M059J (cell line): ENCODE data around the gene SORCS3. TPM values are rescaled to one million over a fixed set of nuclear protein-coding genes. Genes with fewer than 3 reads are reported as not detected.
A peak's percentile ranks its signal among the peaks of the same experiment; 100 is the strongest.

Experiments
- DNase-seq: peaks from one replicate; pipeline ENCODE4 v3.0.0-alpha.2; 2012; ENCODE audit warnings: low read depth
- total RNA-seq: library from RNA; depleted of rRNA; stranded (reverse); fragments of >200 nt; shearing (Covaris generic); gene quantifications from 2 replicates; pipeline ENCODE4 v1.2.3, GENCODE V29; 2014

SORCS3 gene
- total RNA-seq, 1 experiment from 2014 or later: not detected

DNA sequence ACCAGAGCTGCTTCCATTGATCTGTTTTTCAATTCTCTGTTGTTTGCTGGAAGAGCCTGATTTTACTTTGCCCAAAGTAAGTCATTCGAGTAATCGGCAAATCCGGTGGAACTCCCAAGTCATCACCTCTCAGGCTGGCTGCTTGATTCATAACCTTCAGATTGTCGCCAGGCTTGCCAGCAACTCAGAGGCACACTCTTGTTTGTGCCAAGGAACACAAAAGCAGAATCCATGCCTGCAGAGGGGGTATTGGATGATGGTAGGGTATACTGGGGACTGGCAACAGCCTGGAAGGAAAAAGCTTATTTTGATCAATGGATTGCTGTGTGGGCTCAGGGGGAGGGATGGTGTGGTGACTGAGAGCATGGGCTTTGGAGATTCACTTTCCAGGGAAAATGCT is 542.4 kb downstream of the SORCS3 start:
- no peak for DNase-seq

DNA sequence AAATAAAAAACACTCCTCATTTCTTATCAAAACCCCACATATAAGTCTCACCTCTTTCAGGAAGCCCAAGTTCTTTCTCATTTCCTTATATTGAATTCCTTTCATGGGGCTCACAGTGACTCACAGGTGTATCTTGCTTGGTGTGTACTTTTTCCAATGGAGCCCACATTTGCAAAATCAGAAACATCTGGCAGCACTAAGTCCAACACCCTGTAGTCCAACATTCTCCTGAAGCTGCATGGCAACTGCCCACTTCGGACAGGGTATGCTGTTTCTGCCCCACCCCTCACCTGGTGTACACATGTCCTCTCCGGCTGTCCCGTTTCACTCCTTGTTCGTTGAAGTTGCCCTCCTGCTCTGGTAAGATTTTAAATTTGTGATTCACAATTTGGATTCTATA is 544.1 kb downstream of the SORCS3 start:
- DNase-seq: no peak

DNA sequence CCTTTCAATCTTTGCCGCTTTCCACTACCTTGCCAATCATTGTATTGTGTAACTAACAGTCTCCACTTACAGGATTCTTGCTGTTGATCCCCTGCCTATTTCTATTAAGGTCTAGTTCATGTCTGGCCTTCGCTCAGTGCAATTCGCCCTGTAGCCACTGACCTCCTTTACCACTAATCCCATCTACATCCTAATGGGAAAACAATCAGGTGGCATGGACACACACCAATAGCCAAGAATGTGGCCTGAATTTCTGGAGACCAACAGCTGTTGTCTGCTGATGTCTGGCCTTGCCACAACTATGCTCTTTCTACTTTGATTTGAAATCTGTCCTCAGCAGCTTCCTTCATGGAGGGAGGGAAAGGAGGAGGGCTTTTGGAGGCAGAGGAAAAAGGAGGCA is 546.2 kb downstream of the SORCS3 start:
- peak; percentile 8 for DNase-seq

DNA sequence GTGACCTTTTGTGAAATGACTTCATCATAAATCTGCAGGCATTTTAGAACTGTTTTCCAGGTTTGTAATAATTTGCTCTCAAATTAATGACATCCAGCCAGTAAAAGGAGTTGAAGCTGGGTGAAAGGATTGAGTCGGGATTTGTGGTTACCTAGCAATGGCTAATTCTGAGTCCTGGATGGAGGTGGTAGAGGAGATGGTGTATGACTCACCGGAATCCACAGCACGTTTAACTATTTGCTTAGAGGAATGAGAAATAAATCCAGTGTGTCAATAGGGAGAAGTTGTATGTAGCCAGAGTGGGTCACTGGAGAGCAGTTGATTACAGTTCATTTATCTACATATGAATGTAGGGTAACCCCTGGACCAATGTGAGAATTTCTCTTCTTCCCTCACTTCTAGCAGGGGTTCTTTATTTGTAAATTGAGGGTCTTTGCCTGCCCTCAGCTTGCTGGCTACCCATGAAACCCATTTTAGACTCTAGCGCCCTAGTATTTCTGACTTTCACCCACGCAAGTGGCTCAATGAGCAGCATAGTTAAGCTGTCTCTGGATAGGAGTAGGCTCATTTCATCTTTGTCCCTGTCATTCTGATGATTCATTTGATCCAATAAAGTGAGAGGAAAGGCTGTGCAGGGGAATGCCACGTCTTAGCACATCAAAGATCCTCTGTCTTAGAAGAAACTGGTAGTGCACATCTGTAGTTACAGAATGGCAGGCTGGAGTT is 547.8 kb downstream of the SORCS3 start:
- DNase-seq: peak; percentile 61

DNA sequence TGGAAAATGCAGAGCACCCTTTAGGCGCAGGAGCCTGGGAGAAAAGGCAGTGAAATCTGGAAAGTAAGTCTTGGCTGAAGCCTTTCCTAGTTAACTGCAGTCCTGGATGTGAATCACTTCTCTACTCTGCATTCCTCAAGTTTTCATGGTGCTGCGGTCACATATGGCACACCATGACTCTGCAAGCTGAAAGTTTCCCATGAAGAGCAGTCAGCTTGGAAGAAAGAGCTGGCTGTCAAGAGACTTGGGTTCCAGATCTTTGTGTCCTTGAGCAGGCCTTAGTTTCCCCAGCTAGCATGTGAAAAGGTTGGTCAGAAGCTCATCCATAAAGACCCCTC is 548.3 kb downstream of the SORCS3 start:
- peak; percentile 39 for DNase-seq

DNA sequence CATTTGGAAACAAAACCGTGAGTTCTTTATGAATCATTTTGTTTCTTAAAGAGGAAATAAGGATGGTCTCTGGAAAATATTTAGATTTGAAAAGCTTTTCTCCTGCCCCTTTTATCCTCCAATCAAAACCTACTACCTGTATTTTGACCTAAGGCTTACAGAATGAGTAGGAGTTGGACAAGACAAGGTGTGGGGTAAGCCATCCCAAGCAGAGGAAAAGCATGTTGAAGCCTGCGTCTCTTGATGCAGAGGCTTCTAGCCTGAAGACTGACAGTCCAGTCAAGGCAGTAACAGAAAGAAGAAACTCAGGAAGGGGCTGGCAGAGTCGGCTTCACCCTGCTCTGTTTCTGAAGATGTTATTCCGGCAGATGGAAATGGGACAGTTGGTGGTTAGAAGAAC is 551.1 kb downstream of the SORCS3 start:
- no peak for DNase-seq

DNA sequence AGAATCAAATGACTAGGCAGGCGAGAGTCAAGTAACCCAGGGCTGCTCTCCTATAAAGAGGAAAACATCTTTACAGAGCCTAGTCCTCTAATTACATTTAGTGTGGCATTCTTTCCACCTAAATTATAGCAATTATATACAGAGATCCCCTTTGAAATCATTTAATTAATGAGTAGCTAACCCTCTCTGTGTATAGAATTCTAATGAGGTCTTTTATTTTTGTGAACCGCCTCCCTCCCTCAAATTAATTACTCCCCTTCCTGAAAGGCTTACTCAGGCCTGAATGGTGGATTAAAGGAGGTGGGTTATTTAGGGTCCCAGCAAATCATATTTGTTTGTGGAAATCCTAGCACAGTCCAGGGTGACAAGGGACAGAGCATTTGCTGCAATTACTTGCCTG is 551.8 kb downstream of the SORCS3 start:
- no peak for DNase-seq

DNA sequence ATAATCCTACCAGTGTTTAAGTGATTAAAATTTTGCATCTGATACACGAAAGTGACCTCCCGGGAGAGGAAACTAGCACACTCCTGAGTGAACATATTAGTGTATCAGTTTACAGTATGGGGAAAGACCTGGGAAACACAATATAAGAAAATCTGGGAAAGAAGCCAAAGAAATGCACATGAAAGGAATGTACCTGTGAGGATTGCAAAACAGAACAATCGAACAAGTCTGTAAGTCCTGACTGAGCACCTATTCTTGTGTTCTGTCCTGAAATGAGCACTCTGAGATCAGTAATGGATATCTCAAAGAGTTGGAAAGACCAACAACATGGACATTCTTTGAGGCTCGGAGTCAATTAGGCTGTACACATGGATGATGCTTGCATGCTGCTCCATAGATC is 554.7 kb downstream of the SORCS3 start:
- no peak for DNase-seq

DNA sequence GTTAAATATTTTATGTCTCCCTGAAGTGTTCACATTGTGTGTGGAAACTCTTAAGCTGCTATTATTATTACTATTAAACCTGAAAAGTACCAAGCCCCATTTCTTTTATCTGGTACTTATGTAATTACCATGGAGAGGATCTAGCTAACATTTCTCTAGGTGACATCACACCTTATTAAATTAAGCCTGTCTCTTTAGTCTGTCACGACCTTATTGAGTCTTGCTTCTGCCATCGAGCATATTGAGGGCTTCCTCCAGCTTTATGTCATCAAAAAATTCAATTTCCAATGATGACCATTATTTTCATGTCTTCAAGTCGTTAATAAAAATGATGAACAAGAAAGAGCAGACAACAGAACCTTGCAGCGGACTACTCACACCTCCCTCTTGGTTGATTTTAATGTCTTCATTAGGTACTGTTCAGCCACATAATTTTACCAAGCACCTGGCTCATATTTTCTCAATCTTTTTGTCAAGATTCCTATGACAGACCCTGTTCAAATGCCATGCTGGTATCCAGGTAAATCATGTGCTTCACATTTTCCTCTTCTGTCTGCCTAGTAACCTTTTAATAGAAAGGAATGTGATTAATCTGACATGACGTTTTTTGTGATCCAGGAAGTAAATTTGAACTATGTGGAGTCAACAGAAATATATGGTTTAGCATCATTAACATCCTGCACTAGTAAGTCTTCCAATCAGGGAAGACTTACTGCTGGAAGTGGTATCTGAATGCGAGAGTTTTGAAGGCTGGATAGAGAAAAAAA is 556.7 kb downstream of the SORCS3 start:
- DNase-seq: no peak

DNA sequence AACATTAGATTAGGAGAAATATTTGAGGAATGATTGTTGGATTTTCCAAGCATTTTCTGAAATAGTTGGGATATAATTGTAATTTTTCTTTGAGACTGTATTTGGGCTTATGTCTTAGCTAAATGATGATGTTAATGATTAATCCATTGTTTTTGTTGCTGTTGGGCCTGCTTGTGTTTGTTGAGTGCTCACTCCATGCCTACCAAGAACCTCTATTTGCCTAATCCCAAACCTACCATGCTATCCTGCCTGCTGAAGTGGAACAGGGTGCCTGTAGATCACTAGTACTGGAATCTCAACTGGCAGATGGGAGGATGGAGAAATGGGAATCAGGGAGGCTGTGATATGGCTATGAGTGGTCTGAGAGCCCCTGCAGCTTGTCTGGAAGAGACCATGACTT is 565.5 kb downstream of the SORCS3 start:
- DNase-seq: no peak

DNA sequence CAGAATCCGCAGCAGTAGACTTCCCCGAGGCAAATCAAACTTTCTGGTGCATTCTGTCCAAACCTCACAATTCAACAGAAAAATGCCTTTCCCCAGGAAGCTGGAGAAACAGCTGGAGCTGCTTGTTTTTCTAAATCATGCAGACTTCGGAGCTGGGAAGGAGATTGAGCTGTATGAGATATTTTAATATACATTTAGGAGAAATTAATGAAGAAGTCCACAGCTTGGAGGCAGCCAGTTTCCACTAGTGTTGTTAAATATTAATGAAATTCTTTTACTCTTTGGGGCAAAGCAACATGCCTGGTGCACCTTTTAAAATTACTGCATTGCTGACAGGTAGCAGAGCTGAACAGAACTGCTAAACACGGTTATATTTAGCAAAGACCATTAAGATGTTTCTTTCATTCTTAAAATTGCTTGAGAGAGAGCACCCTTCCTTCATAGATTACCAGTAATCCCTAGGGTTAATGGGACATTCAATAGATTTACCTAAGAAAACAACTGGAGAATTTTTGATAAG is 566.4 kb downstream of the SORCS3 start:
- DNase-seq: no peak

DNA sequence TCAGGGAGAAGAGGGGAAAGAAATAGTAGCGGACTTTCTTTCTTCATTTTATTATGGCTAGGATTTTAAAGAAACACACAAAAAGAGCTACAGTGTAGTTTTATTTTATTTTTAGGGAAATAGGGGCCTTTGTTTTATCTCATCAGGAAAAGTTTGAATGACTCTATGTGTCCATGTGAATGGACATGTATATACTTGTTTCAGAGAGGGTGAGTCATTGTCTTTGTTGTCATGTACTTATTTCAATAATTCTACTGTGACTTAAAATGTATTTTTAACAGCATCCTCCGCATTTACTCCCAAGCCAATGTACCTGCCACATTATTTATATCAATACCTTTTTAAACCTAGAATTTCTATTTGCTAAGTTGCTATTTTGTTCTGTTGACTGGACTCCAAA is 569.5 kb downstream of the SORCS3 start:
- no peak for DNase-seq

DNA sequence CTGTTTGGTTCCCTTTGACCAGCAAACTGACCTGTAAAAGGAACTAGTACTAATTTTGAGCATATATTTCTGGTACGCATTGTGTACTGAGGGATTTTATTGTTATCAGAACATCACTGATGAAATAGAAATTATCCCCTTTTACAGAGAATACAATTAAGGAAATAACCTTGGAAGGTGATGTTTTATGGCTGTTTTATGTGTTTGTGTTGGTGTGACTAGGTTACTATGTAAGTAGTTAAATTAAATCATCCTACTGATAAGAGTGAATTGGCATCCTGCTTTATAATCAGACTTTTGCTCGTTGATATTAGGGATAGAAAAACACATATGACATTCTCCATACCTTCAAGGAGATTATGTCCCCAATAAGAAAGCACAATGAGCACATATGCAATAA is 596.6 kb downstream of the SORCS3 start:
- DNase-seq: no peak

DNA sequence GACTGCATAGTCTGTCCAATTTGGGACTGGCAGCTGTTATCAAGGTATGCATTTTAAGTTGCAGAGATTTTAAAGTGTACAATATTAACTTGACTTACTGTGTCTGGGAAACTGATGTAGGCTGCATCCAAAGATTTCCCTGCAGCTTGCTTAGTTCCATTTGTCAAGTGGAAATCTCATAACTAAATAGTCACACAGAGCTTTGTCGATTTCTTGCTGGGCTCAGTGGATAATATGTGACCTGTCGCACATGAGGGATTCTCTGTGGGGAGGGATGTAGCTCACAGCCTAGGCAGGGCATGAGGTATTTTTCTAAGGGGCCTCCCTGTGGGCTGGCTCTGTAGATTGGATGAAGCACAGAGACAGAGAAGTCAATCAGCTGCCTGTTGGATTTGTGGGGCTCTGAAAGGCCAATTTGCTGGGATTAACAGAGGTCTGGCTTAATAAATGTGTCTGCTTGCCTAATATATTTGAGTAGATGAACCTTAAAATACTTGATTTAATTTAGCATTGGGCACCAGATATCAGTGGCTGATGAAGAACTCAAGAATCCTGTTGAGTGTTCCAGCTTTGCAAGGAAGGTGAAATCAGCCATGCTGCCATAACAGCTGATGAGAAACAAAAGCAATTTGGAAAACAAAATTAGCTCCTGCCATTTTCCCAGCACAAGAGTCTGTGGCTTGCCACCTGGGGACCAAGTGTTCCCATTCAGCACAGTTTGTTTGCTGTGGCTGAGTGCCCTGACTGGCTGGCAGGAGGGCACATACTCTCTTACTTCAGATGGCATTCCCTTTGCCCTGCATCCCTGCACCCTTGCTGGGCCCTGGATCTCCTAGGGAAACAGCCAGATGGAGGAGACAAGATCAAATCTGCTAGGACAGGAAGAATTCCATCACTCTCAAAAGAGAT is 598.5 kb downstream of the SORCS3 start:
- no peak for DNase-seq

DNA sequence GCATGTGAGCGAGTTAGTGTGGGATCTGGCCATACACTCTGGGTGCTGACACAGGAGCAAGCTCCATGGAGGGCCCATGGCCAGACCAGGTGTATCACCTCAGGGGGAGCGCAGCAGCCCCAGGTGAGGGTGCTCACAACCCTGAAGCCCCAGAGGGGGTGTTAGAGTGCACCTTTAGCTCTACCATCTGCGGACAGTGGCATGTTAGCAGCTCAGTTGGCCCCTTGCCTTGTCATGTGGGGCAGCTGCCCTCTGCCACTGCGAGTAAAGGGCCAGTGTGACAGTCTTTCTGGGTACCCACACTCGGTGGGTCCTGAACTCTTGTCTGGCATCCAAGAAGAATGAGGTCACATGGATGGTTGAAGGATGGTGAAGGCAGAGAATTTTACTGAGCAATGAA is 600.2 kb downstream of the SORCS3 start:
- DNase-seq: no peak

DNA sequence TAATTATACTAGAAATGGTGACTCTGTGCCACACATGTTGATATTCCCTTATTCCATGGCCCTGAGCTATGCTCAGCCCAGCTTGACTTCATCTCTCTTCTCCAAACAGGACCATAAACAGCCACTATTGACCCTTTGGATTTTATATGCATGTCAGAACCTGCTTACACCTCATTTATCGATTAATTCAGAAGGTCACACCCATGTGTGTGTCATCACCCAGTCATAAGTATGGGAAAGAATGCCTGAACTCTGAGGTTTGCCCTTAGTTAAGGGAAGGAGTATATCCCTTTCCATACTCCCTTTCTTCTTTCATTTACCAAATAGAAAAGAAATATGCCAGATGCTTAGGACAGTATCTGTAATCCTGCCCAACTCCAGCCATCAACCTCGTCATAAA is 602.3 kb downstream of the SORCS3 start:
- no peak for DNase-seq

DNA sequence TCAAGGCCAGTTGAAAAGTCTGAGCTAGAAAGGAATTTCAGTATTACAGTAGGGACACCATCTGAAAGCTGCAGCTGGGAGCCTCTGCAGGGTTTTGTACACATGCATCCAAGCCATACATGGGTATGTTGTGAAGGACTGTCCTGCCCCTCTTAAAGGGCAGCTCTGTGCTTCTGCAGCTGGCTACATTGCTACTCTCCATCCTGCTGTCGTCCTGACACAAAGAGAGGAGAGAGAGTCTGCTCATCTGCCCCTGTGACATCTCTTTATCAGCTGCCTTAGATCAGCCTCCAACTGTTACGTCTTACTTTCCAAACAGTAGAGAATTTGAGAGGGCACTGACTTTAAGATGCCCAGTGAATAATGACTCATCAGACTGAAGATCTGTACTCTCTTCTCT is 602.7 kb downstream of the SORCS3 start:
- no peak for DNase-seq

DNA sequence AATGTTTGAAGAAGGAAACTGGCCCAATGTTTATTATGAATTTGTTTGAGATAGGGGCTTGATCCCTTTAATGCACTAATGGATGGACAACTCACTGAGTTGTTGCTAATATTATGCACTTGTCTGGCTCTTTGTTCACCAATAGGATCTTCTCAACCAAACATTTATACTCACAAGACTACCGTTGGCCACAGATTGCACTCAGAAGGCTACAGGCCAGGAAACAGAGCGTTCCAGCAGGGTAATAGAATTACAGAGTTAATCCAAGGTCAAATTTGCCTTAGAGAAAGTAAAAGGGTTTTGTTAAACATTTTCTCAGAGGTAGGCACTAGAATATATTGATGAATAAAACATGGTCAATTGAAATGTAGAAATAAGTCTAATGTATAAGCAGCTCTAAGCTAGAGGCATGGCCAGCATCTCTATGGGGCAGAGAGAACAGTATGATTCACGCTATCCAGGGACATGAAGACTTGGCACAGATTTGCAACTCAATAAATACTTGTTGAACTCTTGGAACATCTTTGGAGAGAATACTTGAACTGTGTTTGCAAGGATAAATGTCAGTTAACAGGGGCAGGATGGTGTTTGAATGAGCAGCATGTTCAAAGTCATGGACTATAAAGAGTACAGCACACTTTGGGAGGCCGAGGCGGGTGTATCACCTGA is 606.9 kb downstream of the SORCS3 start:
- no peak for DNase-seq

DNA sequence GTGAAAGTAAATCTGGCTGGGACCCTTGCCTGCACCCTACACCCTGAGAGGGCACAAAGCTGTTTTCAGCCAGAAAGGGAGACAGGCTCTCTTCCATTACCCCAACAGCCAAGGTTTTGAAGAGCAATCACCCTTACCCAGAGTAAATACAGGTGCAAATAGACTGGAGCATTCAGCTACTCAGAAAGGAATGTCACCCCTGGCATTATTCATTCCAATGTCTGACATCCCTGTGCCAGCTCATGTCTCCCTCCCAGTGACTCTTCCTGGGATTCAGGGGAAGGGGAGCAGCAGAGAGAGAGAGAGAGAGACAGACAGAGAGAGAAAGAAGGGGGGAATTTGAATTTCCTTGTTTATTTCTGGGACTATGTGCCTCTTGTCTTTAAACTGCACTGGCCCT is 611.8 kb downstream of the SORCS3 start:
- no peak for DNase-seq

DNA sequence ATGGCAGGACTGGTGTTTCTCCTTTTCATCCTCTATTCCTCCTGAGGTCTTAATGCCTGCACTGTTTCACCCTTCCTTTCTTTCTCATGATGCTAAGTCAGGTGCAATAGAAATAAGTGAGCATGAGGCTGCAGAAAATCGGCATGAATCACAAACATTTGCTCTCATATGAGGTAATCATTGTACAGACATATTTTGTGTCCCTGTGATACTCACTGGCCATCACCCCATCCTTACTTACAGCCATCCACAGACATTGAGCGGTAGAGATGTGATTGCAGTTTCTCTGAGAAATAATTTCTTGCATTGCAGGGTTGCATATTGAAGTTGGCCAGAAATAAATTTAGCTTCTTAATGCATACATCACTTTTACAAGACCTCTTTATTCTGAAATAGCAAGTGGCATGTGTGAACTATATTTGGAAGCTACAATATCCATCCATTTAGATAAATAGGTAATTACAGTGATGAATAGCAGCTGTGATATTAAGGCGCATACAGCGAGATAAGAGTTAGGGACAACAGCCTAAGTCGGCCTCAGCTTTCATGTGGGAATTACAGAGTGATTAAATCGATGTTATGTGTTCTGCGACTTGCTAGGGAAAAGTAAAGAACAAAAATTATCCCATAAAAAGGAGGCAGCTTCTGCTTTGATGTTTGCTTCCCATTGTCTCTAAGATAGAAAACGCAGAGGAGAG is 612.6 kb downstream of the SORCS3 start:
- no peak for DNase-seq

DNA sequence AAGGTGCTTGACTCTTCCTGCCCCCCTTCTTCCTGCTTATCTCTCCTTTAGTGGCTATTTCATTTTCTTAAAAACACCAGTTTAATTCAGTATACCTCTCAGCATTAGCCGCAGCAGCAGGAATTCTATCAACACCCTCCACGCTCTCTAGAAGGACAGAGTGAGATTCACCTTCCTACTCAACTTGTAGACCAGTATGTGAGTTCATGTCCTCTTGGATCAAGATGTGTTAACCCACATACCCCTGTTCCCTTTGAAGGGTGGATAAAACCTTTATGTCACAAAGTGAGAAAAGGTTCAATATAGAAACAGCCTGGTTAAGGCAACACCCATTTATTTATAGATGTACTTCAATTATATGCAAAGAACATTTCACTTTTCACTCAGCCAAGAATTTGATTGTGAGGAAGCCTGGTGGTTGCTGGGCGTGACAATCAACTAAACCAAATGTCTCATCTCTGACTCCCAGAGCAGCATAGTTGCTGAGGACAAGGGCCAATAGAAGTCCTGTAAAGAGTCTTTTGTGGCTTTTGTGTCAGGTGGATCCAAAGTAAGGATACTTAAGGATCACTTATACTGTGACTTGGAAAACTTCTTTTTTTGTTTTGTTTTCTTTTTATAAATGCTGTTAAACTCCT is 617.1 kb downstream of the SORCS3 start:
- DNase-seq: no peak
